SK-N-SH treated with all-trans-retinoic acid at 6 μM for 48 hours (cell line): ENCODE results near the gene TRIOBP.

Source experiments
- ATAC-seq: fragments of 200-7000 bp; cut with Tn5 transposase; 3 replicates; pipeline ENCODE4 v1.9.1; 2020; ENCODE audit warnings: mild to moderate bottlenecking, moderate library complexity
- ARNTL ChIP-seq: fragments of 450-650 bp; formaldehyde crosslinking; IDR thresholded peaks from 2 replicates; pipeline ENCODE4 v1.5.0; 2020; ENCODE audit warnings: low read depth, mild to moderate bottlenecking, moderate library complexity, borderline replicate concordance
- BACH2 ChIP-seq: fragments of 250-450 bp; sonication (Bioruptor Pico); IDR thresholded peaks from 2 replicates; pipeline ENCODE4 v1.9.0; 2021; ENCODE audit warnings: mild to moderate bottlenecking, borderline replicate concordance
- CREB5 ChIP-seq: fragments of 250-450 bp; sonication (Bioruptor Pico); IDR thresholded peaks from 2 replicates; pipeline ENCODE4 v1.5.1; 2020; ENCODE audit warnings: low read depth, mild to moderate bottlenecking, moderate library complexity
- CSDC2 ChIP-seq: fragments of 250-450 bp; sonication (Bioruptor Pico); IDR thresholded peaks from 2 replicates; pipeline ENCODE4 v1.5.0; 2020; ENCODE audit warnings: mild to moderate bottlenecking, moderate library complexity
- CSRNP3 ChIP-seq: fragments of 250-450 bp; sonication (Bioruptor Pico); IDR thresholded peaks from 2 replicates; pipeline ENCODE4 v1.5.1; 2021; ENCODE audit warnings: mild to moderate bottlenecking, moderate library complexity
- ESRRG ChIP-seq: fragments of 250-450 bp; sonication (Bioruptor Pico); IDR thresholded peaks from 2 replicates; pipeline ENCODE4 v1.6.1; 2021; ENCODE audit warnings: mild to moderate bottlenecking
- ISL1 ChIP-seq: fragments of 250-450 bp; sonication (Bioruptor Pico); IDR thresholded peaks from 2 replicates; pipeline ENCODE4 v2.1.2; 2022; ENCODE audit warnings: mild to moderate bottlenecking, moderate library complexity
- OSR1 ChIP-seq: fragments of 250-450 bp; sonication (Bioruptor Pico); IDR thresholded peaks from 2 replicates; pipeline ENCODE4 v1.8.0; 2022; ENCODE audit warnings: moderate library complexity, mild to moderate bottlenecking, inconsistent platforms
- PATZ1 ChIP-seq: fragments of 250-450 bp; sonication (Bioruptor Pico); IDR thresholded peaks from 2 replicates; pipeline ENCODE4 v1.8.0; 2020; ENCODE audit warnings: mild to moderate bottlenecking, moderate library complexity, borderline replicate concordance
- POU6F1 ChIP-seq: fragments of 250-450 bp; sonication (Bioruptor Pico); IDR thresholded peaks from 2 replicates; pipeline ENCODE4 v1.8.0; 2021; ENCODE audit warnings: low read depth, mild to moderate bottlenecking, moderate library complexity, borderline replicate concordance
- PPARA ChIP-seq: fragments of 250-450 bp; sonication (Bioruptor Pico); IDR thresholded peaks from 2 replicates; pipeline ENCODE4 v1.5.0; 2020; ENCODE audit warnings: mild to moderate bottlenecking, borderline replicate concordance
- RARB ChIP-seq: fragments of 250-450 bp; sonication (Bioruptor Pico); IDR thresholded peaks from 2 replicates; pipeline ENCODE4 v1.8.0; 2021; ENCODE audit warnings: mild to moderate bottlenecking, moderate library complexity
- SNAI2 ChIP-seq: fragments of 250-450 bp; sonication (Bioruptor Pico); IDR thresholded peaks from 2 replicates; pipeline ENCODE4 v1.5.0; 2020; ENCODE audit warnings: mild to moderate bottlenecking, moderate library complexity
- TCF4 ChIP-seq: fragments of 250-450 bp; sonication (Bioruptor Pico); IDR thresholded peaks from 2 replicates; pipeline ENCODE4 v1.8.0; 2021; ENCODE audit warnings: mild to moderate bottlenecking, moderate library complexity, borderline replicate concordance
- TOX ChIP-seq: fragments of 250-450 bp; sonication (Bioruptor Pico); IDR thresholded peaks from 2 replicates; pipeline ENCODE4 v1.8.0; 2021; ENCODE audit warnings: mild to moderate bottlenecking, moderate library complexity, borderline replicate concordance
- TSHZ2 ChIP-seq: fragments of 250-450 bp; sonication (Bioruptor Pico); IDR thresholded peaks from 2 replicates; pipeline ENCODE4 v1.5.0; 2020; ENCODE audit warnings: mild to moderate bottlenecking, moderate library complexity
- ZC3H10 ChIP-seq: fragments of 250-450 bp; sonication (Bioruptor Pico); IDR thresholded peaks from 2 replicates; pipeline ENCODE4 v1.5.1; 2021; ENCODE audit warnings: mild to moderate bottlenecking, moderate library complexity
- ZFP3 ChIP-seq: fragments of 250-450 bp; sonication (Bioruptor Pico); IDR thresholded peaks from 2 replicates; pipeline ENCODE4 v1.5.0; 2020; ENCODE audit warnings: mild to moderate bottlenecking, moderate library complexity
- ZFP30 ChIP-seq: fragments of 450-650 bp; formaldehyde crosslinking; IDR thresholded peaks from 2 replicates; pipeline ENCODE4 v1.5.0; 2022; ENCODE audit warnings: mild to moderate bottlenecking, moderate library complexity
- ZNF565 ChIP-seq: fragments of 450-650 bp; formaldehyde crosslinking; conservative IDR thresholded peaks from 2 replicates; pipeline ENCODE4 v1.5.0; 2020; ENCODE audit warnings: low read depth, mild to moderate bottlenecking, moderate library complexity
- ZNF70 ChIP-seq: fragments of 450-650 bp; formaldehyde crosslinking; IDR thresholded peaks from 2 replicates; pipeline ENCODE4 v1.5.0; 2020; ENCODE audit warnings: mild to moderate bottlenecking, moderate library complexity
- ZNF8 ChIP-seq: fragments of 450-650 bp; formaldehyde crosslinking; IDR thresholded peaks from 2 replicates; pipeline ENCODE4 v1.5.0; 2020; ENCODE audit warnings: mild to moderate bottlenecking, moderate library complexity

TRIOBP gene

GRCh38 chr22:37748659-37749058 is 51.8 kb downstream of the TRIOBP start:
- TF ChIP-seq PATZ1: no peak
- no peak for TF ChIP-seq BACH2 (CRISPR knock-in tag)
- no peak for TF ChIP-seq ZNF565 (CRISPR knock-in tag)
- no peak for TF ChIP-seq ARNTL
- TF ChIP-seq SNAI2: no peak
- TF ChIP-seq OSR1: no peak
- no peak for TF ChIP-seq ISL1 (CRISPR knock-in tag)
- no peak for TF ChIP-seq ZC3H10 (CRISPR knock-in tag)
- TF ChIP-seq TSHZ2 (CRISPR knock-in tag): no peak
- TF ChIP-seq ZNF70 (CRISPR knock-in tag): no peak
- no peak for TF ChIP-seq ZFP3 (CRISPR knock-in tag)
- no peak for TF ChIP-seq RARB (CRISPR knock-in tag)
- TF ChIP-seq ZFP30: no peak
- TF ChIP-seq TOX (CRISPR knock-in tag): no peak
- TF ChIP-seq CREB5 (CRISPR knock-in tag): no peak
- TF ChIP-seq CSRNP3 (CRISPR knock-in tag): no peak
- no peak for TF ChIP-seq POU6F1
- no peak for ATAC-seq

- no peak for ATAC-seq
- TF ChIP-seq ZNF8 (CRISPR knock-in tag) (no peak), ZFP30 (no peak), ESRRG (no peak), CSRNP3 (CRISPR knock-in tag) (no peak), CSDC2 (CRISPR knock-in tag) (no peak), TOX (CRISPR knock-in tag) (no peak), BACH2 (CRISPR knock-in tag) (no peak), TCF4 (CRISPR knock-in tag) (no peak), ZNF70 (CRISPR knock-in tag) (no peak), ZC3H10 (CRISPR knock-in tag) (no peak), PATZ1 (no peak), ZNF565 (CRISPR knock-in tag) (no peak), ARNTL (no peak), OSR1 (no peak), TSHZ2 (CRISPR knock-in tag) (no peak), ZFP3 (CRISPR knock-in tag) (no peak), RARB (CRISPR knock-in tag) (no peak), PPARA (CRISPR knock-in tag) (no peak), ISL1 (CRISPR knock-in tag) (no peak)
Measured at GRCh38 chr22:37749226-37749625, 52.4 kb downstream of the TRIOBP start.
